DMS53 treated with DMSO at 0.1 percent for 48 hours (cell line): Measurements from ENCODE around the gene PES1.
"Not testable (repeated sequence)": the region's sequence is repeated elsewhere in the genome, so short reads cannot be mapped to it uniquely, and the experiment has no call there.

Source experiments
- DNase-seq: peaks from one replicate; lab custom pipeline; 2025; ENCODE audit not compliant: unreplicated experiment; lab: John Stamatoyannopoulos, UW

Gene PES1

GRCh38 chr22:30578481-30578880 lies 13.2 kb downstream of the PES1 start:
- DNase-seq: no peak

- DNase-seq: no peak
Measured at GRCh38 chr22:30575859-30576258, 15.9 kb downstream of the PES1 start.

GRCh38 chr22:30574997-30575671 lies 16.6 kb downstream of the PES1 start:
- DNase-seq: no peak

GRCh38 chr22:30574095-30574981 lies 17.4 kb downstream of the PES1 start, which contains the start of gene GAL3ST1:
TSS of gene GAL3ST1 (minus strand) at chr22:30574665. CDS start at chr22:30557392, 17,273 bp downstream.
- DNase-seq: peak; percentile 9

GRCh38 chr22:30573594-30574094 lies 18.1 kb downstream of the PES1 start:
- peak; percentile 24 for DNase-seq

- no peak for DNase-seq
Measured at GRCh38 chr22:30572840-30573593, 18.7 kb downstream of the PES1 start.

- no peak for DNase-seq
Measured at GRCh38 chr22:30572210-30572609, 19.5 kb downstream of the PES1 start.

GRCh38 chr22:30569674-30570202 lies 22.0 kb downstream of the PES1 start:
- DNase-seq: no peak

DNA sequence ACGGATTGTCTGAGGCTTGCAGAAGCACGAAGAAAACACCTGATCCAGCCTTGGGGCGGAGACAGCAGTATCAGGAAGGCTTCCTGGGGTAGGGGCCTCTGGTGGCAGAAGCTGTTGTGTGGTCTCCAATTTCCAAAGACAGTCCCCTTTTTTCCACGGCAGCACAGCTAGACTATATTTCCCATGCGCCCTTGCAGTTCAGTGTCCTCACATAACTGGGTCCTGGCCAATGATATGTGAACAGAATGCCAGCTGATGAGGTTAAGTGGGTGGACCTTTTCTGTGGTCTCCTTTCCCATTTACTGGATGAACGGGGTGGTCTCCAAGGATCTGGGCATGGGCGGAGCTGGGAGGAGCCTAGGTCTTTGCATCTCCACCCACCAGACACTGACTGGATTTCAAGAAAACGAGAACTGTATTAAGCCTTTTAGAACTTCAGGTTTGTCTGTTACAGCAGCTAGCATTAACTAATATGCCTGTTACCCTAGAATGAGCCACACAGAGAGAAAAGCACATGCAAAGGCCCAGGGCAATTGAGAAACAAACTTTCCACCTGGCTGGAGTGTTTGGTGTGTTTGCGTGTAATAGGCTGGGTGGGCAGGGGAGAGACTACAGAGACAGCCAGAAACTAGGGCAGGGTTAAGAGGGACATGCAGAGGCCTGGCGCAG lies 23.4 kb downstream of the PES1 start:
- no peak for DNase-seq

GRCh38 chr22:30567277-30567676 lies 24.4 kb downstream of the PES1 start:
- DNase-seq: not testable (repeated sequence)

DNA sequence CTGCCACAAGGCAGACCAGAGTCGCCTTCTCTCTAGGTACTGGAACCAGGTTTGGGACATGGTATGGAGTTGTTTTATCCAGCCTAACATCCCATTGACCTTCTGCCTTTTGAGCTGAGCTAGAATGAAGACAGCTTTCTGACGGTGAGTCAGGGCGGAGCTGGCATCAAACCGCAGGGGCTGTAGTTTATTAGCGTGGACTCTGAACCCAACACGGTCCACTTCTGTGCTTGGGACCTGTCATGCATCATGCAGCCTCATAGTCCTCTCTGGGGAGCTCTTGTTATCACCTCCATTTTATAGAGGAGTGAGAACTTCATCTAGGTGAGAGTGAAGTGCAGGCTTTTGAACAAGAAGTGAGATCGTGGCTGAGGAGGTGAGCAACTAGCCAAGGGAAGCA lies 25.6 kb downstream of the PES1 start:
- DNase-seq: no peak

- DNase-seq: no peak
Measured at GRCh38 chr22:30565341-30565740, 26.4 kb downstream of the PES1 start.

GRCh38 chr22:30564761-30565119 lies 27.0 kb downstream of the PES1 start:
- DNase-seq: no peak

DNA sequence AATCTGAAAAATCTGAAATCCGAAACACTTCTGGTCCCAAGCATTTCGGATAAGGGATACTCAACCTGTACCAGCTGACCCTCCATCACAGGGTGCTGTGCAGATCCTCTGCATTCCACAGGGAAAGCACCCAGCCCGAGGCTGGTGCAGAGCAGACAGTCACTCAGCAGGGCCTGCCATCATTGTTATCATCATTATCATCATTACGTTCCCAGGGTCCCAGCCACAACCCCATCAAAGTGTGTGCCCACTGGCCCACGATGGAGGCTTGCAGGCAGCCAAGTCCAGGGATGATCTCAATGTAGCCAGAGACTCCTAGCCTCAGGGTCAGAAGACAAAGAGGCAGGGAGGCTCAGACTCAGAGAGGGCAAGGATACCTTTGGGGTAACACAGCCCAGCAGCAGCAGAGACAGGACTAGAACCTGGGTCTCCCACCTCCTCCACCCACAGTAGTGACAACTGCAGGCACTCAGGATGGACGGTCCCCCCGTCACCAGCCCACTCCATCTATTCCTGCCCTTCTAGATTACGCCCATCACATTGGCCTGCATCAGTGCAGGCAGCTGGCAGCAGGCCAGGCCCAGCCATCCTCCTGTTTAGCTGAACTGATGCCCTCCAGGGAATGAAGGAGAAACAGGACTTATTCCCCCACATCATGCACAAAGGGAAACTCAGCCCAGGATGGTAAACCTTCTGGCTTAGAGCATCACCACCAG lies 27.5 kb downstream of the PES1 start:
- no peak for DNase-seq

GRCh38 chr22:30562366-30562765 lies 29.3 kb downstream of the PES1 start:
- DNase-seq: no peak

- no peak for DNase-seq
Measured at GRCh38 chr22:30561402-30562189, 30.1 kb downstream of the PES1 start.

DNA sequence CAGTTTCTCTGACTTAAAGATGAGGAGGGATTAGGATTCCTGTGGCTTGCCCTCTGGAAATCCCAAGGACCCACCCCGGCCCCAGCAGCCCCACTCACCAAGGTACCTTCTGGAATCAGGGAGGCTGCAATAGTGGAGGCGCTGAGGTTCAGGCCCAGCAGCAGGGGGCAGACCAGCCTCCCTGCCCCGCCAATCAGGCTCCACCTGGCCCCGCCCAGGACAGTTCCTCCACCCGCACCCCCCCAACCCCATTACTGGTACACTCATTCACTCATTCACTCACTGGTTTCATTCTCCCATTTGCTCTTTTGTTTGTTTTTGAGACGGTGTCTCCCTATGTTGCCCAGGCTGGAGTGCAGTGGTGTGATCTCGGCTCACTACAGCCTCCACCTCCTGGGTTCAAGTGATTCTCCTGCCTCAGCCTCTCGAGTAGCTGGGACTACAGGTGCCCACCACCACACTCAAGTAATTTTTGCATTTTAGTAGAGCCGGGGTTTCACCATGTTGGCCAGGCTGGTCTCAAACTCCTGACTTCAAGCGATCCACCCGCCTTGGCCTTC lies 31.0 kb downstream of the PES1 start:
- DNase-seq: not testable (repeated sequence)

- DNase-seq: no peak
Measured at GRCh38 chr22:30559889-30560288, 31.8 kb downstream of the PES1 start.

GRCh38 chr22:30557243-30557642 lies 34.5 kb downstream of the PES1 start:
- DNase-seq: no peak
